Measurements from ENCODE around the gene ZNF586. TPM values are rescaled to one million over a fixed set of nuclear protein-coding genes. Genes with fewer than 3 reads are reported as not detected.

ZNF586 gene
- total and polyA plus RNA-seq, 8 donors: 13.2 to 38.1 (median 29.2) TPM

DNA sequence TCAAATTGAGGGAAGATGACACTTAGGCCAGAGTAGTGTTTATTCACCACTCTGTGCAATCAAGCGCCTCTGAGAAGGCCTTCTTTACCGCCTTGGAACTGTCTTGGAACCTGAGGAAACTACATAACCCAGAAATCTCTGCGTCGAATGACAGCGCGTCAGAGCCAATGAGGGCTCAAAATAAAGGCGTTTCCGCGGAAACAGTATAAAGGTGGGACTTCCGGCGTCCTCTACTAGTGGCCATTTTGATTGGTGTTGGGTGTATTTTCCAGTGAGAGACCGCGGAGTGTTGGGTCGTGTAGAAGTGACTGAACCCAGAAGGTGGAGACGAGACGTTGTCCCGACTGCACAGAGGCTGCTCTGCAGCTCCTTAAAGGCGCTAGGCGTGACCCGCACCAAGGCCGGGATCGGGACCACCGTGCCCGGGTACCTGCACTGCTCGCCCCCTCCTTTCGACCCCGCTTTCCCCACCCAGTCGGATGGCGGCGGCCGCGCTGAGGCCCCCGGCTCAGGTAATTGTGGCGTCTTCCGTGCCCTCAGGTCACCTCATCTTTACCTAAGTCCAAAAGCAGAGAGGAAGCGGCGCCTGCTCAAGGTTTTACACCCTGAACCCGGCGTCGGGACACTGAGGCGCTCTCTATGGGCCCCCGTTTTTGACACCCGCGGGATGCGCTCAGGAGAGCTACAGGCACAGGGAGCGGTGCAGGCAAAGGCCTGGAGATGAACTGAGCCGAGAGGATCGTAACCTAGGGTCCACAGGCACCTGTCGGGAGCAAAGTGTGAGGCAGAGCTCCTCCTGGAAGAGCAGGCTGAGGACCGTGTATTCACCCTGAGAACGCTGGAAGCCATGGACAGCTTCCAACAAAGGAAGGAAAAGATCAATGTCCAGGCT is 22.6 kb upstream of the ZNF586 start, which contains the start of gene ZNF776:
Gene ZNF776 (plus strand): TSS at position 236 of the 892 bp plus-strand sequence. CDS start 244 bp downstream, at position 480.
- H3K27ac ChIP-seq: peak within 1 kb of the TSS; percentile 78 to 87
- H3K4me1 ChIP-seq: peaks cover 10 to 22% of the 10 kb centered on the region in 2 donors
- peak within 1 kb of the TSS; percentile 91 to 93 for H3K4me3 ChIP-seq
- TF ChIP-seq, protein P1, sequence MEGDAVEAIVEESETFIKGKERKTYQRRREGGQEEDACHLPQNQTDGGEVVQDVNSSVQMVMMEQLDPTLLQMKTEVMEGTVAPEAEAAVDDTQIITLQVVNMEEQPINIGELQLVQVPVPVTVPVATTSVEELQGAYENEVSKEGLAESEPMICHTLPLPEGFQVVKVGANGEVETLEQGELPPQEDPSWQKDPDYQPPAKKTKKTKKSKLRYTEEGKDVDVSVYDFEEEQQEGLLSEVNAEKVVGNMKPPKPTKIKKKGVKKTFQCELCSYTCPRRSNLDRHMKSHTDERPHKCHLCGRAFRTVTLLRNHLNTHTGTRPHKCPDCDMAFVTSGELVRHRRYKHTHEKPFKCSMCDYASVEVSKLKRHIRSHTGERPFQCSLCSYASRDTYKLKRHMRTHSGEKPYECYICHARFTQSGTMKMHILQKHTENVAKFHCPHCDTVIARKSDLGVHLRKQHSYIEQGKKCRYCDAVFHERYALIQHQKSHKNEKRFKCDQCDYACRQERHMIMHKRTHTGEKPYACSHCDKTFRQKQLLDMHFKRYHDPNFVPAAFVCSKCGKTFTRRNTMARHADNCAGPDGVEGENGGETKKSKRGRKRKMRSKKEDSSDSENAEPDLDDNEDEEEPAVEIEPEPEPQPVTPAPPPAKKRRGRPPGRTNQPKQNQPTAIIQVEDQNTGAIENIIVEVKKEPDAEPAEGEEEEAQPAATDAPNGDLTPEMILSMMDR (IDR thresholded peaks at IDR 0.05): no peak
- H3K27me3 ChIP-seq: no peaks in the 10 kb centered on the region
- peaks cover 0 to 40% of the 10 kb centered on the region in 2 donors for H3K9me3 ChIP-seq
- DNase-seq: peak; percentile 85 to 92 (median 86)
- intact Hi-C loops (cut with DNase I): no loop called here
- peak; percentile 100 for ATAC-seq
- H3K36me3 ChIP-seq: peaks cover 0 to 36% of the 10 kb centered on the region in 2 donors

GRCh38 chr19:57747472-57747807 is 22.0 kb upstream of the ZNF586 start:
- no peak for ATAC-seq
- TF ChIP-seq, protein P1 (IDR thresholded peaks at IDR 0.05): no peak
- Histone ChIP-seq H3K27ac (peak overlapping the region in 1 of 2 donors; percentile 87), H3K27me3 (no peaks in the 10 kb centered on the region), H3K9me3 (peaks cover 0 to 46% of the 10 kb centered on the region in 2 donors), H3K4me3 (peak overlapping the region; percentile 91 to 93), H3K36me3 (peaks cover 3 to 42% of the 10 kb centered on the region in 2 donors), H3K4me1 (peaks cover 10 to 22% of the 10 kb centered on the region in 2 donors)
- no peak for DNase-seq
- intact Hi-C loops (cut with DNase I): no loop called here

GRCh38 chr19:57748029-57748428 is 21.4 kb upstream of the ZNF586 start:
- peaks cover 10 to 22% of the 10 kb centered on the region in 2 donors for H3K4me1 ChIP-seq
- intact Hi-C loops (cut with DNase I): no loop called here
- no peaks in the 10 kb centered on the region for H3K27me3 ChIP-seq
- H3K4me3 ChIP-seq: peak overlapping the region; percentile 91 to 93
- H3K36me3 ChIP-seq: peaks cover 9 to 48% of the 10 kb centered on the region in 2 donors
- peaks cover 0 to 52% of the 10 kb centered on the region in 2 donors for H3K9me3 ChIP-seq
- TF ChIP-seq, protein P1 (IDR thresholded peaks at IDR 0.05): no peak
- H3K27ac ChIP-seq: no peak overlapping the region
- ATAC-seq (no peak), DNase-seq (no peak)

DNA sequence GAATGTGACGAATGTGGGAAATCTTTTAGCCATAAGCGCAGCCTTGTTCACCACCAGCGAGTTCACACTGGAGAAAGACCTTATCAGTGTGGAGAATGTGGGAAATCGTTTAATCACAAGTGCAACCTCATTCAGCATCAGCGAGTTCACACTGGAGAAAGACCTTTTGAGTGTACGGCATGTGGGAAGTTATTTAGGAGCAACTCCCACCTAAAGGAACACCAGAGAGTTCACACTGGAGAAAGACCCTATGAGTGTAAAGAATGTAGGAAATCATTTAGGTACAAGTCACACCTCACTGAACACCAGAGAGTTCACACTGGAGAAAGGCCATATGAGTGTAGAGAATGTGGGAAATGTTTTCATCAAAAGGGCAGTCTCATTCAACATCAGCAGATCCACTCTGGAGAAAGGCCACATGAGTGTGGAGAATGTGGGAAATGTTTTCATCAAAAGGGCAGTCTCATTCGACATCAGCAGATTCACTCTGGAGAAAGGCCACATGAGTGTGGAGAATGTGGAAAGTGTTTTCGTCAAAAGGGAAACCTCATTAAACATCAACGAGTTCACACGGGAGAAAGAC is 15.3 kb upstream of the ZNF586 start:
- Histone ChIP-seq H3K9me3 (peaks cover 0 to 86% of the 10 kb centered on the region in 2 donors), H3K4me3 (no peak overlapping the region), H3K27ac (no peak overlapping the region), H3K27me3 (no peaks in the 10 kb centered on the region), H3K36me3 (peaks cover 11 to 100% of the 10 kb centered on the region in 2 donors), H3K4me1 (peaks cover 0 to 2% of the 10 kb centered on the region in 2 donors)
- TF ChIP-seq, protein P1 (IDR thresholded peaks at IDR 0.05): no peak
- intact Hi-C loops (cut with DNase I): no loop called here
- no peak for DNase-seq
- no peak for ATAC-seq

GRCh38 chr19:57755031-57755430 is 14.4 kb upstream of the ZNF586 start:
- intact Hi-C loops (cut with DNase I): no loop called here
- Histone ChIP-seq H3K27me3 (no peaks in the 10 kb centered on the region), H3K36me3 (peaks cover 11 to 100% of the 10 kb centered on the region in 2 donors), H3K27ac (no peak overlapping the region), H3K4me1 (no peaks in the 10 kb centered on the region), H3K9me3 (peaks cover 0 to 77% of the 10 kb centered on the region in 2 donors), H3K4me3 (no peak overlapping the region)
- ATAC-seq (no peak), DNase-seq (no peak)
- TF ChIP-seq, protein P1 (IDR thresholded peaks at IDR 0.05): no peak
